Tongue (tissue), 2 donors: ENCODE results near the gene ARFIP2. TPM values are rescaled to one million over a fixed set of nuclear protein-coding genes. Genes with fewer than 3 reads are reported as not detected.
"Not testable (repeated sequence)": the region's sequence is repeated elsewhere in the genome, so short reads cannot be mapped to it uniquely, and the experiment has no call there.

Source experiments
- DNase-seq: peaks from one replicate; pipeline ENCODE4 v3.0.0-alpha.2; 2015
- total RNA-seq: library from RNA; depleted of rRNA; stranded (reverse); fragments of >200 nt; gene quantifications from one replicate; pipeline ENCODE4 v1.2.3, GENCODE V29; 2014

ARFIP2 gene, protein sequence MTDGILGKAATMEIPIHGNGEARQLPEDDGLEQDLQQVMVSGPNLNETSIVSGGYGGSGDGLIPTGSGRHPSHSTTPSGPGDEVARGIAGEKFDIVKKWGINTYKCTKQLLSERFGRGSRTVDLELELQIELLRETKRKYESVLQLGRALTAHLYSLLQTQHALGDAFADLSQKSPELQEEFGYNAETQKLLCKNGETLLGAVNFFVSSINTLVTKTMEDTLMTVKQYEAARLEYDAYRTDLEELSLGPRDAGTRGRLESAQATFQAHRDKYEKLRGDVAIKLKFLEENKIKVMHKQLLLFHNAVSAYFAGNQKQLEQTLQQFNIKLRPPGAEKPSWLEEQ
- total RNA-seq: 31.8 TPM

DNA sequence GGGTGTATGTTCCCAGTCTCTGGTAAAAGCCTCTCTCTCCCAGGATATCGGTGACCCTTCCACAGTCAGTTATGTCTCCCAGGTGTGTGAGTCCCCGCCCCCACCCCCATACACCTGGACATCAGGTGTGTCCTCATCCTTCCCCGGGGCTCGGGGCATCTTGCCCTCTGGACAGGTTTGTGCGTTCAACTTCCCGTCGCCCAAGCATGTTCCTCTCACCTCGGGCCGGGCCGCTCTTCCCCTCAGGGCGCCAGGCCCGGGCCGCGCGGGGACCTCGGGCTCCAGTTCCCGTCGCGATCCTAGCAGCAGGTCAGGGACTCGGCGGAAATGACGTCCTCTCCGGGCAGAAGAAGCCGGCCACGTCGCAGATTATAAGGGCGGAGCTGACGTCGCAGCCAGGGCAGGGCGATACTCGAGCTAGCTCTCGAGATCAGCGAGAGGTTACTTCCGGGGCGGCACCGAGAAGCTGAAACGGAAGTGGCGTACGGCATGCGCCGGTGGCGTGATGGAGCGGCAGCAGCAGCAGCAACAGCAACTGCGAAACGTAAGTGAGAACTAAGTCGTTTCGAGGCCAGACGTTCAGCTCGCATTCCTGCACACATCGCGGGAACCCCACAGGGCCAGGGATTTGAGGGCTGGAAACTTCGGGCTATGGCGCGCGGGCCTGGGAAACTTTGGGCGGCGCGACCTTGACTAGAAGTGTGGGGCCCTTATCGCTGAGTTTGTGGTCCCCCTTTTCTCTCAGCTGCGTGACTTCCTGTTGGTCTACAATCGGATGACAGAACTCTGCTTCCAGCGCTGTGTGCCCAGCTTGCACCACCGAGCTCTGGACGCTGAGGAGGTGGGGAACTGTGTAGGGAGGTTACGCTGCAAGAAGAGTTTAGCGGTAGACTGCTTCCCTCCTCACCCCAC lies at the start of gene ARFIP2, which contains the start of gene TIMM10B:
ARFIP2 (minus strand) TSS at position 320 of the 912 bp plus-strand sequence. CDS start 910 bp downstream, outside the sequence.
TIMM10B (plus strand) TSS at position 490 of the 912 bp plus-strand sequence; CDS start at position 506, 16 bp downstream.
- peak; percentile 99 for DNase-seq

DNA sequence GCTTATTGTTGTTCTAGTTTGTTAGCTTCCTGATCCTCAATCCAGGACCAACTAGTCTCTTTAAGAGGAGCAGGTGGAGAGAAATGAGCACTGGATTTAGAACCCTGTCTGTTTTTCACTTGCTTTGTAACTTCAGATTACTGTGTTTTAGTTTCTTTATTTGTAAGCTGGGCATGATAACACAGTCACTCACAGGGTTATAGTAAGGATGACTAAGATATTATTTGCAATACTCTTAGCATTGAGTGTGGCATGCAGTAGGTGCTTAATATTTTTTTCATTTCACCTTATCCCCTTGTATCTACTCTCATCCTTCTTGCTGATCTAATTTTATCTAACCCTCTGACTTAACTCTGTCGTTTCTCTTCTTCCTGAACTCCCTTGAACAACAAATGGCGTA lies 49.7 kb upstream of the ARFIP2 start:
- no peak for DNase-seq

DNA sequence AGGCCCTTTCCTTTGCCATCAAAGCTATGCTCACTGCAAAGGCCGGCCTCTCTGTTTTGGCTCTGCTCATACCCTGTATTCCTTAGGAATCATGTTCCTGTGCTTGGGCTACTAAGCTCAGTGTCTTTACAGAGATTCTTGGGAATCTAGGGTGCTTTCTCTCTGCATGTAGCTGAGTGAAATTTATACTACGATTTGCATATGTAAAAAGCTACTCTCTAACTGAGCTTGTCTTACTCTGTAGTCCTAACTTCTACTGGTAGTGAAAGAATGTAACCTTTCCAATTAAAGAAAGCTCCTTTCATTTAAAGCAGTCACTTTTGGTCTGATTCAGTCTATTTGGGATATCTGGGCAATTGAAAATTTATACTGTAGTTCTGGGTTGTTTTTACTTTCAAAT lies 48.1 kb upstream of the ARFIP2 start:
- DNase-seq: no peak

DNA sequence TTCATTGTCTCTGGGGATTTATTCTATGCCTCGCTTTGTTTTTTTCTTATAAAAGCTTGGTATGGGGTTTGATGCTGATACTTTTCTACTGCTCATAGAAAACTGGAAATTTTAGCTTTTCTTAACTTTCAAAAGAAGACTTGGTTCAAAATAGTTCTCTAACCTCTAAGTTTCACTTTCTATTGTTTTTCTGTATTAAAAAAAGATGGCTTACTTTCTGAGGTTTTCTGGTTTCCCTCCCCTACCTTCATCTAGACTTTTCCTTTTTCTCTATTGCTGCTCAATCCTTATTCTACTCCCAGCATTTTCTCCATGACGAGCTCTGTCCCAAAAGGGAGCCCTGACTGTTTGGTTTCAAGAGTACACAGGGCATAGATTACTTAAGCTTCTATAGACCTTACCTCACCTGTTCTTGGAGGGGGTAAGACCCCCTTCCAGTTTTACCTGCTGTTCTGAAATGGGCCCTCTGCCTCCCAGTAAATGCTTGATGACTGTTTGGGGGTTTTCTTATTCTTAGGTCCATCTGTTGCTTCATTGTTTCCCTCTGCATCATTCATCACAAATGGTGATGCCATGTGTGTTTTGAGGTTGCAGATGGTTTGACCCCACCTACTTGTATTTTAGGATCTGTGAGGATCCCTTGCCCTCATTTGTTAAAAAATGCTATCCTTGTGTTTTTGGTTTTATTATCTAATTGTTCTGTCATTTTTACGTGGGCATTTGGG lies 45.4 kb upstream of the ARFIP2 start:
- DNase-seq: no peak

DNA sequence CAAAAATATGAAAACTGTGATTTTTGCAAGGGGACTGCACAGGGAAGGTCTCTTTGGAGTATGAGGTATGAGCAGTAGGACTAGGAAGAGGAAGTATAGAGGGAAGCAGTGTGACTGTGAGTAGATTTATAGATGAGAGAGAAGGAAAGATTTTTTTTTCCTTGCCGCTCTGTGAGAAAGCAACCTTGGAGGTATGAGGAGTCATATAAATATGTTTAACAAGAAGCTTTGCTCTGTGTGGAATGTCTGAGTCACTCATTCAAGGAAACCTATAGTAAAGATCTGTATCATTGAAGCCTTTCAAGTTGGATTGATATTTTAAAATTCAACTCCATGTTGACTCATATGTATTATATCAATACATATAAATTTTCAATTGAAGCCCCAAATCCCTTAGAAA lies 42.1 kb upstream of the ARFIP2 start:
- DNase-seq: no peak

DNA sequence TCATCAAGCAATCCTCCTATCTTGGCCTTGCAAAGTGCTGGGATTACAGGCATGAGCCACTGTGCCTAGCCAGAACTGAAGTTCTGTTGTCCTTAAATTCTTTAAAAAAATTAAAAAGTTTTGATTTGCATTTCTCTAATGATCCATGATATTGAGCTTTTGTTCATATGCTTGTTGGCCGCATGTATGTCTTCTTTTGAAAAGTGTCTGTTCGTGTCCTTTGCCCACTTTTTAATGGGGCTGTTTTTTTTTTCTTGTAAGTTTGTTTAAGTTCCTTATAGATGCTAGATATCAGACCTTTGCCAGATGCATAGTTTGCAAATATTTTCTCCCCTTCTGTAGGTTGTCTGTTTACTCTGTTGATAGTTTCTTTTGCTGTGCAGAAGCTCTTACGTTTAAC lies 40.8 kb upstream of the ARFIP2 start:
- DNase-seq: not testable (repeated sequence)

DNA sequence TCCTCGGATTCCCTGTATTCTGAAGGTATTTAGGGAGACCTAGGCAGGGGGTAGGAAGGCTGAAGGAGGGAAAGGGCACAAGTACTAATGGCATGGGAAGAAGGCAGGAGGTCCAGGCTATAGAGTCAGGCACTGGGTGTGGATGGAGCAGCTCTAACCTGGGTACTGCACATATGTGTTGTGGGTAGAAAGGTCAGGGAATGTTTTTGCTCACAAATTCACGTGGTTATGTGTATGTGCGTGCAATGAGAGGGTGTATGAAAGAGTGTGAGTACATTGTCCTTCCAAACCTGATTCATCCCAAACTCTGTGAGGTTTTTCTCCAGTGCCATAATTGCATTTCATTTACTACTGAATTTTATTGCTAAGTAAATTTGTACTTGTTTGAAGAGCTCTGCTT lies 39.1 kb upstream of the ARFIP2 start:
- no peak for DNase-seq

DNA sequence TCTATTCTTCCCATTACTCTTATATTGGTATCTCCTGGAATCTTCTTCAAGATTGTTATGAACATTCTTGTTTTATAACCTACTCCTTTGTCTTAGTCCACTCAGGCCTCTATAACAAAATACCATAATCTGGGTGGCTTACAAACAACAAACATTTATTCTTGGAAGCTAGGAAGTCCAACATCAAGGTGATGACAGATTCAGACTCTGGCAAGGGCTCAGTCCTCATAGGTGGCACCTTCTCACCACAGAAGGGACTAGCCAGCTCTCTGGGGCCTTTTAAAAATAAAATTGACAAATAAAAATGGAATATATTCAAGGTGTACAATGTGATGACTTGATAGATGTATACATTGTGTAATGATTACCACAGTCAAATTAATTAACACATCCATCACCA lies 35.7 kb upstream of the ARFIP2 start:
- DNase-seq: no peak

DNA sequence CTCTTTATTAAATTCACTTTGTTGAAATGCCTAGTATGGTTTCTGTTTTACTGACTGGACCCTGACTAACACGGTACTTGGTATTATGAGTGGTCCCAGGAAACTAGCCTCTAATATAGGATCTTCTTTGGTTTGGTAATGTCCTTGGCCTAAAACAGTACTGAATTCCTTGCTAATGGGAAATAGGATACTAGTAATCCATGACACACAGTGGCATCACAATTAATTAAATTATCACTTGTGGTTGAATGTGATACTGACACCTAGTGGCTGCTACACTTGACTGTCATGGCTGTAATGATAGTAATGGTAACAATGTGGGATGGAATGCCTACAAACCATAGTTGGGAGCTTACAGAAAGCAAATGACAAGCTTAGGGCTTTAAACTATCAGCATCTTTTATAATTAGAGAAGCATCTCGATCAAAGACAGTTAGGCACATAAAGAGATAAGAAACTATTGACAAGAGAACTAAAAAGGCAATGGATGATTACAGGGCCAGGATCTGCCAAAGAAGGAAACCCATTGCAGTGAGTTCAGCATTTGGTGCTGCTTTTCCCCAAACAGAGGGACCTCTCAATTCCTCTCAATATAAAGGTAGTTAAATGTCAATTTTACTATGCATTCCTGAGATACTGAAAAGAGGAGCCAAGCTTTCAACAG lies 24.6 kb upstream of the ARFIP2 start:
- peak; percentile 52 for DNase-seq

DNA sequence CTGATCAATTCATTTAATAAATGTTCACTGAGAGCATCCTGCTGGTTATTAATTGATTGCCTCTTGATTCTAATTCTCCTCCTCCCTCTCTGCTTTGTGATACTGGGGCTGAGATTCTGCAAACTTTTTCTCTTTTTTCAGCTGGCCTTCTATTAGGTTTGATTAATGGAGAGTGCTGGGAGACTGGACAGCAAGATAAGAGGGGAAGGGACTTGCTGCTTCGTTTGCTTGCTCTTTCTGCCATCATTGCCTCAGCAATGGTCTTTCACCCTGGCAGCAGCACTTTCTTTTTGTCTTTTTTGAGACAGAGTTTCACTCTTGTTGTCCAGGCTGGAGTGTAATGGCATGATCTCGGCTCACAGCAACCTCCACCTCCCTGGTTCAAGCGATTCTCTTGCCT lies 23.0 kb upstream of the ARFIP2 start:
- DNase-seq: no peak

DNA sequence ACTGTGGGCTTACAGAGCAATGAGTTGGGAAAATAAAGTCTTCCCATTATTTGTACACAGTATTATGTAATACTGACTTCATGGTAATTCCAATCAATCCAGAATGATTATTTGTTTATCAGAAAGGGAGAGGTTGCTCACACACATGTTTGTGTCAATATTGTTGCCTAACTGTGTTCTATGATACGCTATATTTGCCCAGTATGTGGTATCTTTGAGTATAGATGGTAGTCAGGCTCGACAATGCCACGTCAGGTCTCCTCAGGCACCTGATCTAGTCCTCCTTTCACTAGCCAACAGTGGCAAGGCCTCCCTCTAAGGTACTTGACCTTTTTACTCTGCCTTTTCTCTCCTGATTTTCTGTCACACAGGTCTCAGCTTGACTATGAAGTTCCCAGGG lies 21.3 kb upstream of the ARFIP2 start:
- no peak for DNase-seq

DNA sequence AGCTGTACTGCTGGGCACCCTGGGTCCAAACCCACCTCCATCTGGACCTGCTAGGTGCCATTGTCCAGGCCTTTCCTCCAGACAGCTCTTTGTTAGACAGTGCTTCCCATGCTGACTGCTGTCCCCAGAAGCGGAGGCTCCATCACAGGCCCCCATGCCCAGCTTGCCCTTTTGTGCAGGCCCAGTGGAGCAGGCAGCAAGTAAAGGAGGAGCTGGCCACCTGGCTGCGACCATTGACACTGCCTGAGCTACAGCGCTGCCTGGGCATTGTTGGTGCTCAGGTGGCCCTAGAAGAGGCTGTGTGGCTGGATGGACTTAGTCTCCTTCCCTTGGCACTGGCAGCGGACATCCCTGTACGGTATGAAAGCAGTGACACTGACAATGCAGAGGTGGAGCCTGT lies 17.4 kb upstream of the ARFIP2 start:
- no peak for DNase-seq

DNA sequence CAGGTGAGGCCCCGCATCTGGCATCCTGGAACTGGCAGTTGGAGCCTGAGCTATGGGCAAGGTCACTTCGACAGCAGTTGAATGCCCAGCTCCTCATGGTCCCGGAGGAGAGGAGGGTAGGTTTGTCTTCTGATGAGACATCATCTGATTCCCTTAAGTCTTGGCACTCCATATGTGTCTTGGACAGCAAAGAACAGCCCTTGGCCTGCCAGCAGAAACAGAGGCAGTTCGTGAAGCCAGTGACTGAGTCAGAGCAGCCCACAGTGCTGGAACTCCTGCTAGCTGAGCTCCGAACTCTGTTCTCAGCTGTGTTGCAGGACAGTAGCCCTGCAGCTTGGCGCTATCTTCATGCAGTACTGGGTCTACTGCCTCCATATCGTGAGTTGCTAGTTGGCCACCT lies 17.0 kb upstream of the ARFIP2 start:
- DNase-seq: no peak

DNA sequence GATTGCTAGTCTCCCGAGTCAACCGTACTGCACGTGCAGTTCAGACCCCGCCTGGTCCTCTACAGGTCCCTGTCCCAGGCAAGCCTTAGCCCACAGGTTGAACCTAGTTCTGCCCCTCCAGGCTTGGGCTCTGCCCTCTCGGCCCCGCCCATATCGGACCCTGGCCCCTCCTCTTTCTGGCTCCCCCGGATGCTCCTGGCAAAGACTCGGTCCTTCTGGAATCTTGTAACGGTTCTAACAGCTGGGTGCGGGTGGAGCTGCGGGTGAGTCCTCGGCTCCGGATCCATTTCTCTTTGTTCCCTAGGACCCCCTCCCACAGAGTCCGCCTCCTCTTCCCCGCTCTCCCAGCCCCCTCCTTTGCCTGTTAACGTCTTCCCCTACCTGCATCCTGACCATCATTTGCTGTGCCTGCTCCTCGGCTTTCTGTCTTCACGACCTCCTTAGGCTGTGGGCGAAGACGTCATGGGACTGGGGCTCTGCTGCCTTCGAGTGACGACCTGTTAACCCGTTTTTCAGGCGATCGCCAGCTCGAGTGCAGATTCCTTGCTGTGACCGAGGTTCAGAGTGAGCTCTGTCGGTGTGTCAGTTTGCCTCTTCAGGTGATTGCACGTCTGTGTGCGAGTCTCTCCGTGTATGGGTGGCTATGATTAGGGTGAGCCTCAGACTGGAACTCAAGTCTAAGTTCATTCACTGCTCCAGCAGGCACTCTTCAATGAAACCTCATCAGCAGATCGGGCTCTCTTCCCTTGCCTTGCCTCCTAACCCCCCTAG lies 16.1 kb upstream of the ARFIP2 start, which contains the start of gene DNHD1:
DNHD1 (plus strand) TSS at position 212 of the 771 bp plus-strand sequence. CDS start 936 bp downstream, outside the sequence.
- peak; percentile 70 for DNase-seq

DNA sequence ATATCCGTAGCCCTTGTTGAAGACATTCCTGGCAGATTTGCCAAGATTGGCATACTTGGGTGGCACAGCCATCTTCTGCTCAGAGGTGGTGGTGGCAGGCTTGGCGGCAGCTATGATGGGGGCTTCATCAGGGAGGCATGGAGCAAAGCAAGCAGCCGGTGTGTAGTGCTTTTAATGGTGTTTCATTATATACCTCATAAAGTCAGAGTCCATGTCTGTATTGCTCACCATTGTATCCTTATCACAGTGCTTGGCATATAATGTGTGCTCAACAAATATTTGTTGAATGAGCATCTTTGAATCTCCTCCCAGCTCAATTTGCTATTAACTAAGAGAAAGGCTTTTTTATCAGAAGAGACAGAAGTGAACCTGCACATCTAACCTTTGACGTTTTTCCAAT lies 8.2 kb upstream of the ARFIP2 start:
- no peak for DNase-seq

DNA sequence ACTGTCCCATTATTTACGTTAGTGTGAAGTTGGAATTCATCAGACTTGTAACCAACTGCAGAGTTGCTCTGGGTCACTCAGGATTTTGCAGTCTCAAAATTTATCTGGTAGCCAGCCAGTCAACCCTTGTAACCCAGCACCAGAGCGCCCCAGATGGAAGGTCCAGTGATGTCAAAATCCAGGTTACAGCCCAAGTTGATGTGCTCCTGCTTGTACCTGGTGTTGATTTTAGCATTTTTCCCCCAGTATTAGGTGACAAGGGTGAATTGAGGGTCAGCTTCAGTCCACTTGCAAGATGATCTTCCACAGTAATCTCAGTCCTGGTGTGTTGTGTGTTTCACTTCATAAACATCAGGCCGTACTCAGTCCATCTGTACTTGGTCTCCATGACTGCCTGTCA lies 7.7 kb upstream of the ARFIP2 start:
- DNase-seq: no peak

DNA sequence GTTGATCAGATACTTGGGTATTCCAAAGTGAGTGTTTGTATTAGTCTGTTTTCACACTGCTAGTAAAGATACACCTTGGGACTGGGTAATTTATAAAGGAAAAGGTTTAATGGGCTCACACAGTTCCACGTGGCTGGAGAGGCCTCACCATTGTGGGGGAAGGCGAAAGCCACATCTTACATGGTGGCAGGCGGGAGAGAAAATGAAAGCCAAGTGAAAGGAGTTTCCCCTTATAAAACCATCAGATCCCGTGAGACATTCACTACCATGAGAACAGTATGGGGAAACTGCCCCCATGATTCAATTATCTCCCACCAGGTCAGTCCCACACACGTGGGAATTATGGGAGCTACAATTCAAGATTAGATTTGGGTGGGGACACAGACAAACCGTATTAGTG lies 7.2 kb upstream of the ARFIP2 start:
- DNase-seq: no peak

DNA sequence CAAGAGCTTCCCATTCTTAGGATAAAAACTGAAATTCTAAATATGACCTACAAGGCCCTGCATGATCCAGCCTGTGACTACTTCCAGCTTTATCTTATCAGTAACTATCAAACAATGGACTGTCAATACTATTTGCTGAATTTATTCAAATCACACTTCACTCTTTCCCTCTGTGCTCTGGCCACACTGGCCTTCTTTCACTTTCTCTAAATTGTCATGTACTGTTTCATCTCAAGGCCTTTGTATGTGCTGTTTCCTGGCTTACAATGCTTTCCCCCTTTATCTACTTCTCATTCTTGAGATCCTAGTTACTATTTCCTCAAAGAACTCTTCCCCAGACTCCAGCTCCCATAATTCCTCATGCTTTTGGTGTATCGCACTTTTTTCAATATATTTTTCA lies 5.8 kb upstream of the ARFIP2 start:
- no peak for DNase-seq

DNA sequence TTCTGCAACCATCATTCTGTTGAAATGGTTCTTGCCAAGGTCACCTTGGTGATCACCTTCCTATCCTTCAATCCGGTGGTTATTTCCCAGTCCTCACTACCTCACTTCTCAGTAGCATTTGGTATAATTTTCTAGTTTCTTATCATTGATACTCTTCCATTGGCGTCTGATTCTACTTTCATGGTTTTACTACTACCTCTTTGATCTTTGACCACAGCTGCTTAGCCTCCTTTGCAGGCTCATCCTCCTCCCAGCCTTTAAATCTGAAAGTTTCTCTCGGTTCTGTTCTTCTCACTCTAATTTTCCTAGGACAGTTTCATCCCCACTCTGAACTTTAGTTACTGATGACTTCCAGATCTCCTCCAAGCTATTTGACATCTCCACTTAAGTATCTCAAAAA lies 5.1 kb upstream of the ARFIP2 start:
- no peak for DNase-seq

DNA sequence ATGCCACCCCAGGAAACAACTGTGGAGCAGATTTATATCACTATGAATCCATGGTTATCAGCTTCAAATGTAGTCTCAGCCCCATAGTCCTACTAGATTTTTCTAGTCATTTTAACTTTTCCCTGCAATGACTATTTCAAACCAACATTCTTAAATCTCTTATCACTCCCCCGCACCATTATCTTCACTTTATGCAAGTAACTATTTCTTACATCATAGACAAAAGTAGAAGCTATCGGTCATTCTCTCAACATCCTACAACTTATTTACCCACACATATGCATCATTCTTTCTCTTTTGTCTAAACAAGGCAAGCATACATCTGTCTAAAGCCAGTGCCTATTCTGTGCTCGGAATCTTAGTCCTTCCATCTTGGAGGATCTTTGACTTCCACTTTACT lies 4.5 kb upstream of the ARFIP2 start:
- DNase-seq: no peak

DNA sequence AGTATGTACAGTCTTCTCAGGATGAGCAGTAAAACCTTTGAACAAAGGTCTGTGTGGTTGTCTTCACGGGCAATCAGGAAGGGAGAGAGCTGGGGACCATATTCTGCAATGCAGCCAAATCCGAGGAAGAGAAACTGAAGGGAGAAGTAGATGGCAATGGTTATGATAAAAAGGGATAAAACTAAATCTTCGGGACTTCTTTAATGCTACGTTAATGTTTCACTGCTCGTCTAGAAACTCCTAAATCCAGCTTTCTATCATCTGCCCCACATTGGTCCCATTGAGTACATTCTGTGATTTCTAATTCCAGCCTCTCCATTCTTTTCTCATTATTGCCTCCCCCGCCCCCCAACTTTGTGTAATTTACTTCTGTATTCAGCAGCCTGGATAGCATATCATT lies 1.9 kb upstream of the ARFIP2 start:
- DNase-seq: no peak
